Activated T-helper 2 cell treated with anti-CD3 and anti-CD28 coated beads, Interferon-gamma antibody, Interleukin-2, Interleukin-4, amounts not matched to agents 10 μg/mL and 5 μg/mL and 100 μg/mL, durations not matched to agents 14 hours and 24 hours and 36 hours (primary cell): ENCODE measurements around the gene TRABD2B. TPM values are rescaled to one million over a fixed set of nuclear protein-coding genes. Genes with fewer than 3 reads are reported as not detected.

Experiments
- DNase-seq: peaks from one replicate; pipeline ENCODE4 v3.0.0; 2021; ENCODE audit warnings: low spot score
- H3K27ac Mint-ChIP-seq: one replicate; pipeline ENCODE4 v1.8.0; 2021; ENCODE audit warnings: mixed read lengths
- H3K27me3 Mint-ChIP-seq: one replicate; pipeline ENCODE4 v1.8.0; 2021; ENCODE audit warnings: low read depth, mixed read lengths
- H3K36me3 Mint-ChIP-seq: one replicate; pipeline ENCODE4 v1.8.0; 2021; ENCODE audit warnings: low read depth, mixed read lengths
- H3K4me1 Mint-ChIP-seq: one replicate; pipeline ENCODE4 v1.8.0; 2021; ENCODE audit warnings: low read depth, mixed read lengths
- H3K4me3 Mint-ChIP-seq: one replicate; pipeline ENCODE4 v1.8.0; 2021; ENCODE audit warnings: low read depth, mild to moderate bottlenecking, moderate library complexity, mixed read lengths
- H3K9me3 Mint-ChIP-seq: one replicate; pipeline ENCODE4 v1.8.0; 2021; ENCODE audit warnings: mixed read lengths
- intact Hi-C: fragments of 100-400 bp; cut with micrococcal nuclease; formaldehyde crosslinking; loops from one replicate; pipeline ENCODE4 v1.15.1; 2023
- total RNA-seq: library from RNA; stranded (reverse); gene quantifications from 2 replicates; pipeline ENCODE4 v1.2.3, GENCODE V29; 2022

TRABD2B gene
- total RNA-seq, 1 donor from 2014 or later = not detected

DNA sequence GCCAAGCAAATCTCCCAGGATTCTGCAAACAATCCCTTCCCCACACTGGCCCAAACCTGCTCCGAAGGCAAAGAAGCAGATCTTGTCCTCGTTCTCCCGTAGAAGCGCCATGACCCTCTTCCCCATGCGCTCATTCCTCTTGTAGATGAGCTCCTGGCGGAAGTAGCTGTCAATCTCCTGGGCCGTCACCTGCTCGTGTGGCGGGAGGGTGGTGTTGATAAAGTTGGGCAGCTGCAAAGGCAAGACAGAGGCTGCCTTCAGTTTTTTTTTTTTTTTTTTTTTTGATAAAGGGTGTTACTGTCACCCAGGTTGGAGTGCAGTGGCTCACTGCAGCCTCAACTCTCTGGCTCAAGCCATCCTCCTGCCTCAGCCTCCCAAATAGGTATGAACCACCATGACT is 202.7 kb downstream of the TRABD2B start:
- Mint-ChIP-seq H3K27ac (no peak overlapping the region), H3K9me3 (no peaks in the 10 kb centered on the region), H3K4me1 (no peaks in the 10 kb centered on the region), H3K36me3 (no peaks in the 10 kb centered on the region), H3K4me3 (no peak overlapping the region), H3K27me3 (no peaks in the 10 kb centered on the region)
- DNase-seq = no peak
- intact Hi-C loops = no loop called here

DNA sequence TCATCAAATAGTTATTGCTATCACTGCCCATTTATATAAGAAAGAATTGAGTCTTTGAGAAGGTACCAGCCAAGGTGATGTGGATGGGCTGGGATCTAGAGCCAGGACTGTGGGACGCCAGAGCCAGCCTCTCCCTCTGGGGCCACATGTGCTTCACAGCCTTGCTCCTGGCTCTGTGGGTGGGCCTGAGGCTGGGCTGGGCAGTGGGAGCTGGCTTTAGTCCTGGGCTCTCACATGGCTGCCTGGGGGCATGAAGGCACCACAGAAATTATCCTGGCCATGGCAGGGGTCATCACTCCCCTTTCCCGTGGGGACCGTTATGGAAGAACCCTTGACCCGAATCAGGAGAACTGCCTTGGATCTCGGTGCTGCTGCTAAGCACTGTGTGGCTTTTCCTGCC is 203.1 kb downstream of the TRABD2B start:
- H3K4me1 Mint-ChIP-seq = no peaks in the 10 kb centered on the region
- no peak overlapping the region for H3K4me3 Mint-ChIP-seq
- no peaks in the 10 kb centered on the region for H3K27me3 Mint-ChIP-seq
- DNase-seq = no peak
- no peaks in the 10 kb centered on the region for H3K36me3 Mint-ChIP-seq
- intact Hi-C loops = no loop called here
- H3K9me3 Mint-ChIP-seq = no peaks in the 10 kb centered on the region
- H3K27ac Mint-ChIP-seq = no peak overlapping the region

GRCh38 chr1:47793563-47793962 is 203.6 kb downstream of the TRABD2B start:
- Mint-ChIP-seq H3K9me3 (no peaks in the 10 kb centered on the region), H3K27me3 (no peaks in the 10 kb centered on the region), H3K27ac (no peak overlapping the region), H3K36me3 (no peaks in the 10 kb centered on the region), H3K4me3 (no peak overlapping the region), H3K4me1 (no peaks in the 10 kb centered on the region)
- DNase-seq = no peak
- intact Hi-C loops = no loop called here

GRCh38 chr1:47792779-47793178 is 204.4 kb downstream of the TRABD2B start:
- no peaks in the 10 kb centered on the region for H3K36me3 Mint-ChIP-seq
- no peak for DNase-seq
- no peaks in the 10 kb centered on the region for H3K27me3 Mint-ChIP-seq
- no peaks in the 10 kb centered on the region for H3K9me3 Mint-ChIP-seq
- no peak overlapping the region for H3K27ac Mint-ChIP-seq
- no peaks in the 10 kb centered on the region for H3K4me1 Mint-ChIP-seq
- no peak overlapping the region for H3K4me3 Mint-ChIP-seq
- intact Hi-C loops = no loop called here

DNA sequence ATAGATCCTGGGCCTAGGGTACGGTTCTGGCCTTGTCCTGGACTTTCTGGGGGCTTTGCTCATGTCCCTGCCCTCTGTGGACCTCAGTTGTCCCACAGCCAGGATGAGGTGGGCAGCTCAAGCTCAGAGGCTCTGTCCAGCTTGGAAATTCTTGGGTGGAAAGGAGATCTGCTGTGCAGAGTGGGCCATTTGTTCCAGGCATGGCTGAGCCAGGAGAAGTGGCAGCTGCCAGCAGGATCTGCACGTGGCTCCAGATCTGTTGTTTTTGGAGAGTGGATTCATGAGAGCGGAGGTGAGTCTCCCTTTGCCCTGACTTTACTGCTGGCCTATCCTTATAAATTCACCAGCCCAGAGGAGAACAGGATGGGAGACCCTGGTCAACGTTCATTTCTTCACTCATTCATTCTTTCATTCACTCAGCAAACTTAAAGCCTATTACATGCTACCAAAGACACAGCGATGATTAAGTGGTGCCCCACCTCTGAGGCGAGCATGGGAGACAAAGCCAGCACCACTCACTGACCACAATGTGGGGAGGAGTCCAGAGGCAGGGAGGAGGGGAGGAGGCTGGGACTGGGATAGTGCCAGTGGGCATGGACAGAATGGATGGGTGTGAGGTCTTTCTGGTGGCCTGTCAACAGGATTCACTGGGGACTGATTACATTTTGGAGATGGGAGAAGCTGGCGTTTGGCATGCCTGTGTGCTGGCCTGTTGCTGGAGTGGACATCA is 205.1 kb downstream of the TRABD2B start:
- no peaks in the 10 kb centered on the region for H3K36me3 Mint-ChIP-seq
- no peaks in the 10 kb centered on the region for H3K27me3 Mint-ChIP-seq
- no peak overlapping the region for H3K27ac Mint-ChIP-seq
- no peaks in the 10 kb centered on the region for H3K4me1 Mint-ChIP-seq
- intact Hi-C loops = no loop called here
- no peaks in the 10 kb centered on the region for H3K9me3 Mint-ChIP-seq
- no peak overlapping the region for H3K4me3 Mint-ChIP-seq
- DNase-seq = no peak

DNA sequence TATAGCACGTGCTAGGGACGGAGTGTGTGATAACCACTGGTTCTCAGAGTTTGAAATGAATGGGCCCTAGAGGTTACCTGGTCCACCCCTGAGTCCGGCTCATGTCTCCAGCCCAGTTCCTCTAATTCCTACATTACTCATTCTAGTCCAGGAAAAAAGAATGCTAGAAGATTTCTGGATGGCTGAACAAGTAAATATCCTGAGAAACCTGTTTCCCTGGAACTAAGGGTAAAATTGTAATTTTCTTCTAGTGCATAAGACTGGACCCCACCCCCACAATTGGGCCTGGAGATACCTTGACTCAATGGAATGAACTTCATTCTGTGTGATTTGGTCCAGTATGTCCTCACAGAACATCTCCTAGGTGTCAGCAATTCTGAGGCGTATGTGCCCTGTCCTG is 208.4 kb downstream of the TRABD2B start:
- H3K4me1 Mint-ChIP-seq = no peaks in the 10 kb centered on the region
- no peak overlapping the region for H3K4me3 Mint-ChIP-seq
- no peaks in the 10 kb centered on the region for H3K27me3 Mint-ChIP-seq
- H3K27ac Mint-ChIP-seq = no peak overlapping the region
- no peaks in the 10 kb centered on the region for H3K36me3 Mint-ChIP-seq
- DNase-seq = no peak
- H3K9me3 Mint-ChIP-seq = no peaks in the 10 kb centered on the region
- intact Hi-C loops = no loop called here

- no peak overlapping the region for H3K27ac Mint-ChIP-seq
- no peaks in the 10 kb centered on the region for H3K27me3 Mint-ChIP-seq
- no peaks in the 10 kb centered on the region for H3K4me1 Mint-ChIP-seq
- no peak overlapping the region for H3K4me3 Mint-ChIP-seq
- no peaks in the 10 kb centered on the region for H3K9me3 Mint-ChIP-seq
- DNase-seq = no peak
- no peaks in the 10 kb centered on the region for H3K36me3 Mint-ChIP-seq
- intact Hi-C loops = no loop called here
Measured at GRCh38 chr1:47787560-47787959, 209.6 kb downstream of the TRABD2B start.

DNA sequence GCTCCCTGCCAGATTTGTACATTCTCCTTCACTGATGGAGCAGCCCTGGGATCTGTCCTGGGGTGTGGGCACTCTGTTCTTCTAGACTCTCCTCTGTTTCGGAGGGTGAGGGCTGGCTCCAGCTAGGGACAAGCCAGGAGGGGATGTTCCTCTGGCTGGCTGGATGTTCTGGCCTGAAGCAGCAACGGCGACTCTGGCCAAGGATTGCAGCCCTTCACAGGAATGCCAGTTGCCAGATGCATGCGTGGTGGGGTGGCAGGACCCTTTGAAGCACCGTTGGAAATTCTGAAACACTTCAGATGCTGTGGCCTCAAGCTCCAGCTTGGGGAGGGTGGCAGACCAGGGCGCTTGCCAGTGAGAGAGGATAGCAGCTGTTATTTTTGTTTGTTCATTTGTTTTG is 210.9 kb downstream of the TRABD2B start:
- Mint-ChIP-seq H3K27ac (no peak overlapping the region), H3K9me3 (no peaks in the 10 kb centered on the region), H3K36me3 (no peaks in the 10 kb centered on the region), H3K4me1 (no peaks in the 10 kb centered on the region), H3K27me3 (no peaks in the 10 kb centered on the region), H3K4me3 (no peak overlapping the region)
- intact Hi-C loops = no loop called here
- DNase-seq = no peak

DNA sequence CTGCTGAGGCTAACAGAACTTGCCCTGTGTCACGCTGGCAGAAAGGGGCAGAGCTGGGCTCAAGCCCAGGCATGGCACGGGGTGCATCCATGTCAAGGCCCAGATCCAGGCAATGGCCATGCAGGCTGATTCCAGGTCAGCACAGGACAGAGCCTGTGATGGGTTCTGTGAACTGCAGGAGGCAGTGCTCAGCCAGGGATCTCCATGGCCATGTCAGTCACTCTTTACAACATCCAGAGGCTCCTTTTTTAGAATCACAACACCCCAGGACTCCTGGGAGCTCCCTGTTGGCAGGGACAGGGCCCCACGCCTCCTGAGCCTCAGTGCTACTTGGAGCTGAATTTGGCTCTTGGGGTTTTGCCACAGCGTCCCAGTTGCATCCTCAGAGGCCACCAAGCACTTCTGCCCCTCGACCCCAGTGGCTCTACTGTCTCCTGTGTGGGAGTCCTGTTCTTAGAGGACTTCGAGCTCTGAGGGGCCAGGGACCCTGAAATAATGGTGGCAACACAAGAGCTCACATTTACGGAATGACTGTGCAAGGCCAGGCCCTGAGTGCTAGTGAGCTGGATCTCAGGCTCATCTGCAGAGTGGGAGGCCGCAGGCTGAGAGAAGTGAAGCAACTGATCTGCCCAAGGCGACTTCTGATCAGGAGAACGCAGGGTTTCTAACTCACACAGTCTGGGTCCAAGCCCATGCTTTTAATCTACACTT is 211.5 kb downstream of the TRABD2B start:
- H3K27me3 Mint-ChIP-seq = no peaks in the 10 kb centered on the region
- no peaks in the 10 kb centered on the region for H3K36me3 Mint-ChIP-seq
- no peak overlapping the region for H3K27ac Mint-ChIP-seq
- no peaks in the 10 kb centered on the region for H3K9me3 Mint-ChIP-seq
- intact Hi-C loops = no loop called here
- DNase-seq = no peak
- no peaks in the 10 kb centered on the region for H3K4me1 Mint-ChIP-seq
- H3K4me3 Mint-ChIP-seq = no peak overlapping the region

DNA sequence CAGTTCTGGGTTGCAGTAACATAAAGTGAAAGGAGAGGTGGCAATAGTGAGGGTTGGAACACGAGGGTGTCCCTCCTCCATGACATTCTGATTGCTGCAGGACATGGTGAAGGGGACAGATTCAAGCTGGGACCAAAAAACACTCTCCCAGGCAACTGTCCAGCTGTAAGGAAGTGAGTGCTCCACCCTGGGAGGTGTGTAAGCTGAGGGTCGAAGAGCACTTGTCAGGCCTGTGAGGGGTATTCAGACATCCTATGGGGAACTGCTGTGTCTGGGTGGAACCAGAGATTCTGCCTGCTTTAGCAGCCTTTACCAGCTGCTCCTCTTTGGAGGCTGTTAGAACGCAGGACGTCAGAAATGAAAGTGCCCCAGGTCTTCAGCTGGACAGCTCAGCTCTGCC is 212.1 kb downstream of the TRABD2B start:
- H3K27ac Mint-ChIP-seq = no peak overlapping the region
- intact Hi-C loops = no loop called here
- no peak for DNase-seq
- H3K9me3 Mint-ChIP-seq = no peaks in the 10 kb centered on the region
- H3K4me1 Mint-ChIP-seq = no peaks in the 10 kb centered on the region
- no peaks in the 10 kb centered on the region for H3K27me3 Mint-ChIP-seq
- H3K36me3 Mint-ChIP-seq = no peaks in the 10 kb centered on the region
- no peak overlapping the region for H3K4me3 Mint-ChIP-seq

GRCh38 chr1:47784497-47784822 is 212.7 kb downstream of the TRABD2B start:
- Mint-ChIP-seq H3K9me3 (no peaks in the 10 kb centered on the region), H3K36me3 (no peaks in the 10 kb centered on the region), H3K27me3 (no peaks in the 10 kb centered on the region), H3K27ac (no peak overlapping the region), H3K4me3 (no peak overlapping the region), H3K4me1 (no peaks in the 10 kb centered on the region)
- DNase-seq = no peak
- intact Hi-C loops = no loop called here

- intact Hi-C loops = no loop called here
- Mint-ChIP-seq H3K27me3 (no peaks in the 10 kb centered on the region), H3K27ac (no peak overlapping the region)
Measured at GRCh38 chr1:47783638-47784496, 213.3 kb downstream of the TRABD2B start.

More at GRCh38 chr1:47783638-47784496, 213.3 kb downstream of the TRABD2B start:
- Mint-ChIP-seq H3K4me3 (no peak overlapping the region), H3K36me3 (no peaks in the 10 kb centered on the region), H3K4me1 (no peaks in the 10 kb centered on the region), H3K9me3 (no peaks in the 10 kb centered on the region)
- no peak for DNase-seq
